ENCODE data around the gene BCAR3.
"Not testable (repeated sequence)": the region's sequence is repeated elsewhere in the genome, so short reads cannot be mapped to it uniquely, and the experiment has no call there.

The BCAR3 gene

DNA sequence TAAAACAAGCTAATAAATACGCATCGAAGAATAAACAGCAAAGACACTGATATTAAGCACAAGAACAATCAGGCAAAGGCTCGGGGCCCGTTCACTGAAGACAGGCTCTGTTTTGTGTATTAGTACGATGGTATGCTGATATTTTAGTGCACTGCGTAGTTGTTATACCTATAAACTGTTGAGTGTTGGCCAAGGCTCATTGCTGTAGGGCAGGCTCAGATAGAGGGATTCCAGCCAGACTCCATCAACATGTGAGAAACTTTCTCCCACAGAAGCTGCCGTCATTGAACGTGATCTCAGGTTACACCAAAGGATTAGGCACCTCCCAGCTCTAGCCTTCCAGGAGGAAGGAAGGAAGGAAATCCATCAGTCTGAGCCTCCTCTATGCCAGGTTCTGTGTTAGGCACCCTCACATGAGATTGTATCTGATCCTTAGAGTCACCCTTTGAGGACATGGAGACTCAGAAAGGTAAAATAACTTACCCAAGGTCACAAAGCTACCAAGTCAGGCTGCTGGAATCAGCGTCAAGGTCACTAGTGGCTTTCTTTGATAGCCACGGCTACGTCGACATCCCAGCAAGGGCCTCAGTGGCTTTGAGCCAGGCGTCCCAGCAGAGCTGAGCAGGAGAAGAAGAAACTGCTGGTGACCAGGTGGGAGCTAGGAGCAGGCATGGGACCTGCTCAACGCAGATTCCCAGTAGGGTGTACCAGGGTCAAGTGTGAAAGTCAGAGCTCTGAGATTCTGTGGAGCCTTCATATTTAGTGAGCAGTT lies 14.8 kb downstream of the BCAR3 start:
- no peaks in the 10 kb centered on the region for H3K4me1 ChIP-seq (ENCODE audit: control insufficient read depth in 1 of 2, insufficient read depth in 1 of 2, low read depth in 1 of 2, low read length in 1 of 2)
- H3K9me3 ChIP-seq = no peaks in the 10 kb centered on the region
- H3K4me3 ChIP-seq (ENCODE audit: low read depth in 1 of 2, low read length in 1 of 2) = no peak overlapping the region
- H3K27me3 ChIP-seq = peaks cover 8% of the 10 kb centered on the region
- H3K36me3 ChIP-seq = no peaks in the 10 kb centered on the region
- H3K27ac ChIP-seq = no peak overlapping the region
- TF ChIP-seq, protein P1, sequence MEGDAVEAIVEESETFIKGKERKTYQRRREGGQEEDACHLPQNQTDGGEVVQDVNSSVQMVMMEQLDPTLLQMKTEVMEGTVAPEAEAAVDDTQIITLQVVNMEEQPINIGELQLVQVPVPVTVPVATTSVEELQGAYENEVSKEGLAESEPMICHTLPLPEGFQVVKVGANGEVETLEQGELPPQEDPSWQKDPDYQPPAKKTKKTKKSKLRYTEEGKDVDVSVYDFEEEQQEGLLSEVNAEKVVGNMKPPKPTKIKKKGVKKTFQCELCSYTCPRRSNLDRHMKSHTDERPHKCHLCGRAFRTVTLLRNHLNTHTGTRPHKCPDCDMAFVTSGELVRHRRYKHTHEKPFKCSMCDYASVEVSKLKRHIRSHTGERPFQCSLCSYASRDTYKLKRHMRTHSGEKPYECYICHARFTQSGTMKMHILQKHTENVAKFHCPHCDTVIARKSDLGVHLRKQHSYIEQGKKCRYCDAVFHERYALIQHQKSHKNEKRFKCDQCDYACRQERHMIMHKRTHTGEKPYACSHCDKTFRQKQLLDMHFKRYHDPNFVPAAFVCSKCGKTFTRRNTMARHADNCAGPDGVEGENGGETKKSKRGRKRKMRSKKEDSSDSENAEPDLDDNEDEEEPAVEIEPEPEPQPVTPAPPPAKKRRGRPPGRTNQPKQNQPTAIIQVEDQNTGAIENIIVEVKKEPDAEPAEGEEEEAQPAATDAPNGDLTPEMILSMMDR (IDR thresholded peaks at IDR 0.05) = no peak

GRCh38 chr1:93665015-93665414 lies 16.6 kb downstream of the BCAR3 start:
- Histone ChIP-seq H3K27me3 (peaks cover 8% of the 10 kb centered on the region), H3K36me3 (no peaks in the 10 kb centered on the region), H3K27ac (no peak overlapping the region), H3K4me1 (ENCODE audit: control insufficient read depth in 1 of 2, insufficient read depth in 1 of 2, low read depth in 1 of 2, low read length in 1 of 2) (no peaks in the 10 kb centered on the region), H3K4me3 (ENCODE audit: low read depth in 1 of 2, low read length in 1 of 2) (no peak overlapping the region), H3K9me3 (no peaks in the 10 kb centered on the region)
- TF ChIP-seq, protein P1 (IDR thresholded peaks at IDR 0.05) = no peak

DNA sequence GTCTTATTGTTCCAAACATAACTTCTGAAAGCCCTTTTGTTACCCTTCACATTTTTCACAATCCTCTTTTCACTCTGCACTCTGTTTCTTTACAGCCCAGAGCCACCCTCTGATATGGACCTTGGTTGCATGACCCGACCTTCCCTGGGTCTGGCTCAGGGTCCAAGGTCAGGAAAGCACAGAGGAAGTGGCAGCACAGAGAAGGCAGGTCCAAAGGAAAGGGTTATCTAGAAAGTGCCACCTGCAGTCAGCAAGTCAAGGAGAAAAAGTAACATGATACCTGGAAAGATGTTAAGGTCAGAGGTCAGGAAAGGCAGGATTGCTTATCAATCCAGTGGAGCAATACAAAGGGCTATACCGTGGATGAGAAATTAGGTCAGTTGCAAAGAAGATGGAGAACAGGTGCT lies 18.4 kb downstream of the BCAR3 start:
- TF ChIP-seq, protein P1 (IDR thresholded peaks at IDR 0.05) = no peak
- Histone ChIP-seq H3K4me3 (ENCODE audit: low read depth in 1 of 2, low read length in 1 of 2) (no peak overlapping the region), H3K4me1 (ENCODE audit: control insufficient read depth in 1 of 2, insufficient read depth in 1 of 2, low read depth in 1 of 2, low read length in 1 of 2) (no peaks in the 10 kb centered on the region), H3K27me3 (peaks cover 8% of the 10 kb centered on the region), H3K9me3 (no peaks in the 10 kb centered on the region), H3K27ac (no peak overlapping the region), H3K36me3 (no peaks in the 10 kb centered on the region)

GRCh38 chr1:93662481-93663207 lies 19.0 kb downstream of the BCAR3 start:
- H3K4me3 ChIP-seq (ENCODE audit: low read depth in 1 of 2, low read length in 1 of 2) = no peak overlapping the region
- no peak overlapping the region for H3K27ac ChIP-seq
- H3K4me1 ChIP-seq (ENCODE audit: control insufficient read depth in 1 of 2, insufficient read depth in 1 of 2, low read depth in 1 of 2, low read length in 1 of 2) = no peaks in the 10 kb centered on the region
- no peaks in the 10 kb centered on the region for H3K36me3 ChIP-seq
- TF ChIP-seq, protein P1 (IDR thresholded peaks at IDR 0.05) = no peak
- H3K9me3 ChIP-seq = no peaks in the 10 kb centered on the region
- peaks cover 8% of the 10 kb centered on the region for H3K27me3 ChIP-seq

- H3K36me3 ChIP-seq = no peaks in the 10 kb centered on the region
- no peaks in the 10 kb centered on the region for H3K9me3 ChIP-seq
- H3K27me3 ChIP-seq = peaks cover 8% of the 10 kb centered on the region
- TF ChIP-seq, protein P1 (IDR thresholded peaks at IDR 0.05) = no peak
- no peak overlapping the region for H3K27ac ChIP-seq
- H3K4me3 ChIP-seq (ENCODE audit: low read depth in 1 of 2, low read length in 1 of 2) = no peak overlapping the region
- no peaks in the 10 kb centered on the region for H3K4me1 ChIP-seq (ENCODE audit: control insufficient read depth in 1 of 2, insufficient read depth in 1 of 2, low read depth in 1 of 2, low read length in 1 of 2)
These were observed 19.7 kb downstream of the BCAR3 start for GRCh38 chr1:93661829-93662474.

DNA sequence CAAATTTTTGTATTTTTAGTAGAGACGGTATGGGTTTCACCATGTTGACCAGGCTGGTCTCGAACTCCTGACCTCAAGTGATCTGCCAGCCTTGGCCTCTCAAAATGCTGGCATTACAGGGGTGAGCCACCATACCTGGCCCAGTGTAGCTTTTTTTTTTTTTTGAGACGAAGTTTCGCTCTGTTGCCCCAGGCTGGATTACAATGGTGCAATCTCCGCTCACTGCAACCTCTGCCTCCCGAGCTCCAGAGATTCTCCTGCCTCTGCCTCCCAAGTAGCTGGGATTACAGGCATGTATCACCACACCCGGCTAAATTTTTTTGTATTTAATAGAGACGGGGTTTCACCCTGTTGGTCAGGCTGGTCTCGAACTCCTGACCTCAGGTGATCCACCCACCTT lies 20.3 kb downstream of the BCAR3 start:
- not testable (repeated sequence) for H3K4me3 ChIP-seq (ENCODE audit: low read depth in 1 of 2, low read length in 1 of 2); H3K36me3 ChIP-seq; H3K27me3 ChIP-seq; H3K4me1 ChIP-seq (ENCODE audit: control insufficient read depth in 1 of 2, insufficient read depth in 1 of 2, low read depth in 1 of 2, low read length in 1 of 2); H3K27ac ChIP-seq; H3K9me3 ChIP-seq

Measured in neutrophil (primary cell).